NCI-H1436 treated with DMSO at 0.1 percent for 48 hours (cell line): ENCODE measurements around the gene CSE1L.
"Not testable (repeated sequence)": the region's sequence is repeated elsewhere in the genome, so short reads cannot be mapped to it uniquely, and the experiment has no call there.

ENCODE experiments used
- DNase-seq: peaks from one replicate; lab custom pipeline; 2025; lab: John Stamatoyannopoulos, UW

CSE1L gene, protein sequence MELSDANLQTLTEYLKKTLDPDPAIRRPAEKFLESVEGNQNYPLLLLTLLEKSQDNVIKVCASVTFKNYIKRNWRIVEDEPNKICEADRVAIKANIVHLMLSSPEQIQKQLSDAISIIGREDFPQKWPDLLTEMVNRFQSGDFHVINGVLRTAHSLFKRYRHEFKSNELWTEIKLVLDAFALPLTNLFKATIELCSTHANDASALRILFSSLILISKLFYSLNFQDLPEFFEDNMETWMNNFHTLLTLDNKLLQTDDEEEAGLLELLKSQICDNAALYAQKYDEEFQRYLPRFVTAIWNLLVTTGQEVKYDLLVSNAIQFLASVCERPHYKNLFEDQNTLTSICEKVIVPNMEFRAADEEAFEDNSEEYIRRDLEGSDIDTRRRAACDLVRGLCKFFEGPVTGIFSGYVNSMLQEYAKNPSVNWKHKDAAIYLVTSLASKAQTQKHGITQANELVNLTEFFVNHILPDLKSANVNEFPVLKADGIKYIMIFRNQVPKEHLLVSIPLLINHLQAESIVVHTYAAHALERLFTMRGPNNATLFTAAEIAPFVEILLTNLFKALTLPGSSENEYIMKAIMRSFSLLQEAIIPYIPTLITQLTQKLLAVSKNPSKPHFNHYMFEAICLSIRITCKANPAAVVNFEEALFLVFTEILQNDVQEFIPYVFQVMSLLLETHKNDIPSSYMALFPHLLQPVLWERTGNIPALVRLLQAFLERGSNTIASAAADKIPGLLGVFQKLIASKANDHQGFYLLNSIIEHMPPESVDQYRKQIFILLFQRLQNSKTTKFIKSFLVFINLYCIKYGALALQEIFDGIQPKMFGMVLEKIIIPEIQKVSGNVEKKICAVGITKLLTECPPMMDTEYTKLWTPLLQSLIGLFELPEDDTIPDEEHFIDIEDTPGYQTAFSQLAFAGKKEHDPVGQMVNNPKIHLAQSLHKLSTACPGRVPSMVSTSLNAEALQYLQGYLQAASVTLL

DNA sequence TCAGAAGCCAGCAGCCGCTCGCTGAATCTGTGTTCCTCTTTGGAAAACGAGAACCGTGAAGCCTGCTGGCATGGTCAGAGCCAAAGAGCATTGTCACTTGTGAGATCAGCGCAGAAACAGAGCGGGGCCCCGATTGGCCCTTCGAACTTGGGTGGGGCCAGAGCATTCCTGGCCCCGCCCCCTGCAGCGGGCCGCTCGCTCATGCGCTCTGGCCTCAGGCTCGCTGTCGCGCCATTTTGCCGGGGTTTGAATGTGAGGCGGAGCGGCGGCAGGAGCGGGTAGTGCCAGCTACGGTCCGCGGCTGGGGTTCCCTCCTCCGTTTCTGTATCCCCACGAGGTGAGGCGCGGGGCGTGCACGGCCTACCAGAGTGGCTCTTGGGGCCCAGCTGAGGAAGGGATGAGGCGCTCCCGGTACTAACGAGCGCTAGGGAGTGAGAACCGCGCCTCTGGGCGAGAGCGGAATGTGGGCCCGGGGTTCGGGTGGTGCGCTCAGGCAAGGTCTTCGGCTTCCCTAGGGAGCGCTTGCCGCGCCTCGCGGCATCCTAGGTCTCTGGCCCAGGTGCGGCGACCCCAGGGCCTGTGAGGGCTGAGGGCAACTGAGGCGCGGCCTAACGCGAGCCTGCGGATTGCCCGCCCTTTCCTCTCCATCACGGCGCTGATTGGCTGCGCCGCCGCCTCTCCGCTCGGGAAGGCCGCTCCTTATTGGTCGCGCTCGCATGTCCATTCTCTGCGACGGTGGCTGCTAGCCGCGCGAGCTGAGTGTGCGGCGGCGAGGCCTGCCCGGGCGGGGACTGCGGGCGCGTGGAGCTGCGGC, at the start of gene CSE1L:
TSS of gene CSE1L (plus strand) at position 226 of the 814 bp plus-strand sequence. CDS start 12,152 bp downstream, outside the sequence.
- DNase-seq, result peak; percentile 63

DNA sequence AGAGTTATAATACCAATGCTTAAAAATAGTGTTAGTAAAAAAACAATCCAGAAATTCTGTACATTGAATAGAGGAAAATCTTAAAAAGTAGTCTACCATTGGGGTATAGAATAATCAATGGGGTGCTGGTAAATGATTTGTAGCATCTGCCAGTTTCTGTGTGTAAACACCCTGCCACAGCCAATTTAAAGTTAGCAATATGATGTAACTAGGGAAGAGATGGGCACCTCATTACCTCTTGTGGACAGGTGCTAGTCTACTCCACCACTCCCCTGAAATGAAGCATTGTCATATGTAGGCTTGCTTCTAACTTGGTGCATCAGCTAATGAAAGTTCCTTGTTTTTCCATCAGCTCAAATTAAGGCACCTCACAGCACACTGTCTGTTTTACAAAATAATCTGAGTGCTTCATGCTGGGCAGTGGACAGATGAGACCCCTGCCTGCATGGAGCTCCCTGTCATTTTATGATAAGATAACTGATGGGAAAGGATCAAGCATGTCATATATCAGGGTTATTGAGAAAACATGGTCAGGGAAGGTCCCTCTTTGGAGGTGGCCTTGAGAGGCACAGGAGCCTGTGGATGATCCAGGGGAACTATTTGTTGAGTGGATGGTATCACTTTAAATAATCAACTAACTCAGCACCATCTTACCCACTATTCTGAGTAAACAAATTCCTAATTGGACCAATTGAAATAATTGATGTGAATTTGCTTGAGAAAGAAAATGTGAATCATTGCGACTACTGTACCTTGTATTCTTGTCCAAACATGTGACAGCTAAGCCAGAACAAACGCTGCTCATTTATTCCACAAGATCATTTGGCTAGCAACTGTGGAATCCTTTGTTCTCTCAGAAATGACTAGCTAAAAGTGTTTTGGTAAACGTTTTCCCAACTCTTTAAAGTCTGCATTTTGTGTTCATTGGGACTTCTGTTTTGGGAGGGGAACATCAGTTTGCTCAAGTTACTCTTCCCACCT, 45.9 kb upstream of the CSE1L start:
- no peak for DNase-seq

DNA sequence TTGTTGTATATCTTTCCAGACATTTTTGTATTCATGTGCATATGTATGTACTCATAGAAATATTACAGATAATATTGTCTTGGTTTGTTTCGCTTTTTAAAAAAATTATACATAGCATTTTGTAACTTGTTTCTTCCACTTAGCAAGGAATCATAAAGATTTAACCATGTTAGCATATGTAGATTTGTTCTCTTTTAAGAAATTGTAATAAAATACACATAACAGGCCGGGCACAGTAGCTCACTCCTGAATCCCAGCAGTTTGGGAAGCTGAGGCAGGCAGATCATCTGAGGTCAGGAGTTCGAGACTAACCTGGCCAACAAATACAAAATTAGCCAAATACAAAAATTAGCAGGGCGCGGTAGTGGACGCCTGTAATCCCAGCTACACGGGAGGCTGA, 44.4 kb upstream of the CSE1L start:
- DNase-seq, result no peak

DNA sequence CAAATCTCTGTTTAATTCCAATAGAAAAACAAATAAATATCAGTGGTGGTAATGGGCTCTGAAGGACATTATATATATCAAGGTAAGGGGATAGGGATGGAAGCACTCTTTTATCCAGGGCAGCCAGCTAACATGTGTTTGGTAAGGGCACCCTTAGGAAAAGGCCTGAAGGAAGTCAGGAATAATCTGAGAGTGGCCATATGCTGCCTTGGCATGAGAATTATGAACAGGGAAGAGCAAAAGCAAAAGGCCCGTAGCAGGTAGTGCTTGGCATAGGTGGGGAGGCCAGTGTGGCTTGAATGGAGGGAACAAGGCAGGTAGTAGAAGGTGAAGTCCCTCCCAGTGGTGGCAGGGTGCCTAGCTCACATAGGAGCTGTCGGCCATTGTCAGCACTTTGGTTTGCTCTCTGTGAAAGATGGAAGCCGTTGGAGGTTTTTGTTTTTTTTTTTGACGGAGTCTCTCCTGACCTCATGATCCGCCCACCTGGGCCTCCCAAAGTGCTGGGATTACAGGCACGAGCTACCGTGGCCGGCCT, 39.6 kb upstream of the CSE1L start:
- no peak for DNase-seq

DNA sequence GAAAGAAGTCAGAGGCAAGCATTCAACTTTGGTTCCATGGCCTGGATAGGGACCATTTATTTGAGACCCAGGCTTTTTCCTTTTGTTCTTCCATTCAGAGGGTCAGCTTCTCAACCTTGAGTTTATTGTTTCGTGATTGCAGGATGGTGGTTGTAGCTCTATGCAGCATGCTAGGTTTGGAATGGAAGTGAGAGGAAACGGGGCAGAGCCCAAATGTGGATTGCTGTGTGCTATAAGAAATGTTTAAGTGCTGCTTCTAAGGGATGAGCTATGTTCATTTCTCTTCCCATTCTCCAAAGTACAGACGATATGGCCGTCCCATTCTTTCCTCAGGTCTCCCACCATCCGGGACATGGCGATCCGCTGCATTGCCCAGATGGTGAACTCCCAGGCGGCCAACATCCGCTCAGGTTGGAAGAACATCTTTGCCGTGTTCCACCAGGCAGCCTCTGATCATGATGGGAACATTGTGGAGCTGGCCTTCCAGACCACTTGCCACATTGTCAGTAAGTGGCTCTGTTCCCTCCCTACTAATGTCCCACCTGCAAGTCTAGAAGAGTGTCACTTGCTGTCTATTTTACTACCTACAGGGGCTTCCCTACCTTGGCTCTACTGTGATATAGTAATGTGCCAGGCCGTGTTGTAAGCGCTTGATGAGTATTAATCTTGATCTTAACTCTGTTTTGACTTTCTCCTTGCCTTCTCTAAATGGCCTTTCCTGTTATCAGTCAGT, 36.0 kb upstream of the CSE1L start:
- DNase-seq, result no peak

DNA sequence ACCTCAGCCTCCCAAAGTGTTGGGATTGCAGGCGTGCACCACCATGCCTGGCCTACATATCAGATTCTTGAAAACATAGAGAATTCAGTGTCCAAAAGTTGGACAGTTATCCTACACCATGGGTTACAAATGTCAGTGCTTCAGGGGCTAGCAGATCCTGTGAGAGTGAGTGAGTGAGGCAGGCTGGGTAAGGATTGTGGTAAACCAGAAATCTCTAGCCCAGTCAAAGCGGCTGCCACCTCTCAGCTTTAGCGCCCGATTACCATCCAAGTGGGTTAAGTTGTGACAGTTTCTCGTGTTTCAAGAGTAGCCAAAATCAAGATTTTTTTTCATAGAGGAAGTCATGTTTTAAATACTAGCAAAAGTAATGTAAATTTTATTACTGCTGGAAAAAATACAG, 21.9 kb upstream of the CSE1L start:
- no peak for DNase-seq

DNA sequence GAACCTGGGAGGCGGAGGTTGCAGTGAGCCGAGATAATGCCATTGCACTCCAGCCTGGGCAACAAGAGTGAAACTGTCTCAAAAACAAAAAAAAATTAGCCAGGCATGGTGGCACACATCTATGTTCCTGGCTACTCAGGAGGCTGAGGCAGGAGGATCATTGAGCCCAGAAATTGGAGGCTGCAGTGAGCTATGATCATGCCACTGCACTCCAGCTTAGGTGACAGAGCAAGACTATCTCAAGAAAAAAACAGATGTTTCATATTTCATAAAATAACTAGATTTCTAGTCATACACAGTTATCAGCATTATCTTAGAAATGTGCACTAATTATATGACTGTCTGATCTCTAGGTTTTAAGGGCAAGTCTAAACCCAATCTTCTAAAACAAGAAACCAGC, 17.9 kb upstream of the CSE1L start:
- DNase-seq, result not testable (repeated sequence)

DNA sequence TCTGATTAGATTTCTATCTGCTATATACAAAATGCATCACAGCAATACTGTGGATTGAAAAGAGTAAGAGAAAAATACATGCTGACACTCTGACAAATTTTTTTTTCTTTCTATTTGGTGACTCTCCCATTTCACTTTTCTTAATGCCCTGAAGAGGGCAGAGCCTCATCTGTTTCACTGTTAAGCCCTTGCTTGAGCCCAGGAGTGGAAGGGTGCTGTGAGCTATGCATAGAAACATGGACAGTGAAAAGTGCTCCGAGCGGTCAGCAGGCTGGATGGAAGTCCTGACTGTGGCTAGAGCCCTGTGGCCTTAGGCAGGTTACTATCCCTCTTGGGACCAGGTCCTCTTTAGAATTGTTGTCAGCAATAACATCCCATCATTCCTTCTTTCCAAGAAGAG, 17.4 kb upstream of the CSE1L start:
- DNase-seq, result no peak

DNA sequence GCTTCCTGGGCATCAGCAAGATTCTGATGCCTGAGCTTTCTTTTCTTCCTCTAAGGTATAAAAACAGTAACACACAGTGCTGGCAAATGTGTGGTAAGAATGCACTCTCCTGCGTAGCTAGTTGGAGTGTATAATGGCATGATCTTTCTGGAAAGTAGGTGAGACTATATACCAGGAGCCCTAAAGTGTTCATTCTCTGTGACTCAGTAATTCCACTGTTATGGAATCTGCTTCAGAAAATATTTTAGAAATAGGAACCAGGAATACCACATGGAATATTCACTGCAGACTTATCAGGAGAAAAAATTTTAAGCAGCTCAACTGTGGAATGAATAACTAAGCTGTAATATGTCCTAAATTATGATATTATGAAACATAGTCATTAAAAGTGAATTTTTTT, 16.9 kb upstream of the CSE1L start:
- no peak for DNase-seq

DNA sequence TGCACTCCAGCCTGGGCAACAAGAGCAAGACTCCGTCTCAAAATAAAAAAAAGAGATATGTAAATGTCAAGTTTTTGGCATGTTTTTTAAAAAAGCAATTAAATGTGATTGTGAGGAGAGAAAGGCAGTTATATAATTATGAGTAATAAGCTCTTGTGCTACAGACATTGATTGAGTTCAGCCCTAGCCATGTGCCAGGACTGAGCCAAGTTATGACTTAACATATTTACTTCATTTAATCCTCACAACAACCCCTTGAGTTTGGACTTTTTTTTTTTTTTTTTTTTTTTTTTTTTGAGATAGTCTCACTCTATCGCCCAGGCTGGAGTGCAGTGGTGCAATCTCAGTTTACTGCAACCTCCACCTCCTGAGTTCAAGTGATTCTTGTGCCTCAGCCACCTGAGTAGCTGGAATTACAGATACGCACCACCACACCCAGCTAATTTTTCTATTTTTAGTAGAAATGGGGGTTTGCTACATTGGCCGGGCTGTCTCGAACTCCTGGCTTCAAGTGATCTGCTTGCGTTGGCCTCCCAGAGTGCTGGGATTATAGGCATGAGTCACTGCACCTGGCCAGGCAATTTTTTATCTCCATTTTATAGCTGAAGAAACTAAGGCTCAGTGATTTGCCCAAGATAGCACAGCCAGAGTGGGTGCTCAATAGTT, 15.0 kb upstream of the CSE1L start:
- DNase-seq, result no peak

DNA sequence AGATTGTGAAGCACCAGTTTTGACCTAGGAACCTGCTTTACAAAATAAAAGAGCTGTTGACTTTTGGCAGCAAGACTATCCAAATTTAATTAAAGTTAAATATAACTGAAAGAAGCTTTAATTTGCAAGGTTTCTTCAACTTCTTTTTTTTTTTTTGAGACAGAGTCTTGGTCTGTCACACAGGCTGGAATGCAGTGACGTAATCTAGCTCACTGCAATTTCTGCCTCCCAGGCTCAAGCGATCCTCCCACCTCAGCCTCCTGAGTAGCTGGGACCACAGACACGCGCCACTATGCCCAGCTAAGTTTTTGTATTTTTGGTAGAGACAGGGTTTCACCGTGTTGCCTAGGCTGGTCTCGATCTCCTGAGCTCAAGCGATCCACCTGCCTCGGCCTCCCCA, 13.7 kb upstream of the CSE1L start:
- DNase-seq, result no peak

DNA sequence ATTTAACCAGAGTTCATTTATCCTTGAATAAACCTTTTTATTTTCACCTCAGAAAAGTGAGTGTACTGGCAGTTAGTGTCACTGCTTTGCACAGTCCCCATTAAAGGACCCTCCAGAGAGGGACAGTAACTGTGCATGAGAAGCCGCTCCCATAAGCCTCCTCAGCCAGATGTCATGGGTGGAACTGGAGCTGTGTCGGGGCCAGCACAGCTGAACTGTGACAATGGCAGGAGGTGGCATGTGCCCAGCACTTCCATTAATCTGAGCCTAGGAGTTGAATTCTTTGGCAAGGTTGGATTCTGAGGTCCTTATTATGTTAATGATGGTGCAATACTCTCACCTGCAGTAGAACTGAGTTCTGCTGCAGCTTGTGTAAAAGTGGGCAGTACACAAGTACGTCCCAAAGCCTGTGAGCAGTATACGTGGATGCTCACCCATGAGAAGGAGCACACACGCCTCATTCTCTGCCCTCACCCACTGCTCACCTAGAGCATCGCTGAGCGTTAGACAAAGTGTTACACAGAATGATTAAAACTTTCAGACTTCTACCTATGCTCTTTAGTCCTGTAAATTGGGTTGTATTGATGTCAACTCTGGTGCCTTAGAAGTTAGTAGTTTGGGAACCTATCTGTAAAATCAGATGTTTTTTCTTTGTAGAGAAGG, 11.9 kb upstream of the CSE1L start:
- DNase-seq, result no peak

DNA sequence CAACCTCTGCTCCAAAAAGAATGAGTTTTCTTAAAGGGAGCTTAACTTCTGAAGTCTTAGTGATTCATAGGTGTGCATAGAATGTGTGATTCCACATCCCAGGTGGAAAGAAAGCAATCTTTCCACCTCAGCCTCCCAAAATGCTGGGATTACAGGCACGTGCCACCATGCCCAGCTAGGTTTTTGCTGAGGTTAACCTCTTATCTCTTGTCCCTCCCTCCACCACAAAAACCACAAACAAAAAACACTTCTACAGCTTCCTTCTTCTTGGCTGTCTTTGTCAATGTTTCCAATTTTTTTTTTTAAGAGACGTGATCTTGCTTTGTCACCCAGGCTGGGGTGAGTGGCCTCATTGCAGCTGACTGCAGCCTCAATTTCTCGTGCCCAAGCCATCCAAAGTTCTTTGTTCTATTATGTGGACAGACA, 8.1 kb upstream of the CSE1L start:
- no peak for DNase-seq

DNA sequence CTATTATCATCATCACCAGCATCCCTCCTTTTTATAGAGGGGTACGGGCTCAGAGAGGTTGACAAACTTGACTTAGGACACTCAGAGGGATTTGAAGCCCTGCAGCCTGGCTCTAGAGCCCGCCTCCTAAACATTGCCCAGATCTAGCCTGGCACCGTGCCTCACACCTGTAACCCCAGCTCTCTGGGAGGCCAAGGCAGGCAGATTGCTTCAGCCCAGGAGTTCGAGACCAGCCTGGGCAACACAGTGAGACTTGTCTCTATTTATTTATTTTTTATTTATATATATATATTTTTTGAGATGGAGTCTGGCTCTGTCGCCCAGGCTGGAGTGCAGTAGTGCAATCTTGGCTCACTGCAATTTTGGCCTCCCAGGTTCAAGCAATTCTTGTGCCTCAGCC, 6.3 kb upstream of the CSE1L start:
- no peak for DNase-seq

DNA sequence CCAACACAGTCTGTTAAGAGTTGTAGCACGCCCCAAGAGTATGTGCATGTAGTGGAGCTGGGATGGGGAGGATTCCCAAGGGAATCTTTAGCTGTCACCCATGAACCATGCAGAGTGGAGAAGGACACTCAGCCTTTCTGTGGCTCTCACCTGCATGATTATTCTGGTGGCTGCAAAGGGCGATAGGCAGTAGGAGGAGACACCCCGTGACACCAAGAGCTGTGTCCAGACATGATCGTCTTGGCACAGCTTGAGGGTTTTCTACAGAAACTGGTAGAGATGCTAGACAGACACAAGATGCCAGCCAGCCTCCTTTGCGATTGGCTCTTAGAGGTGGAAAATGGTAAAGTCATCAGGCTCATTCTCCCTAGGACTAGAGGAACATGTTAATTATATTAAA, 3.1 kb upstream of the CSE1L start:
- no peak for DNase-seq

DNA sequence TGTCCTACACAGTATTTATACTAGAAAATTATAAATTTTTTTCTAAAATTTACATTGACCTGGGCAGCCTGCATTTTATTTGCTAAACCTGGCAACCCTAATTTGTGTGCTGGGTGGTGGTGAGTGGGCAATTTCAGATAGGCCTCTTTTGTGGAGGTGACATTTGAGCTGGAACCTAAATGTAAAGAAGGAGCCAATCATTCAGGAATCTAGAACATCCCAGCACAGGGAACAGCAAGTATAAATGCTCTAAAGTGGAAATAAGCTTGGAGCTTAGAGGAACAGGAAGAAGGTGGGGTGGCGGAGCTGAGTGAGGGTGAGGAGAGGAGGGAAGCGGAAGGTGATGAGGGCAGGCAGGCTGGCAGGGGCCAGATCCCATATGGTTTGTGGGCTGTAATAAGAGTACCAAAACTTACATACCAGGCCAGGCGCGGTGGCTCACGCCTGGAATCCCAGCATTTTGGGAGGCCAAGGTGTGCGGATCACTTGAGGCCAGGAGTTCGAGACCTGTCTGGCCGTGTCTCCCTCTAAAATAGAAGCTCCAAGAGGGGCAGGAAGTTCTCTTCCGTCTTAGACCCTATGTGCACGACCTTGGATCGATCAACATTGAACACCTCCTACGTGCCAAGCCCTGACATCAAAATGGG, 549 bp upstream of the CSE1L start:
- no peak for DNase-seq

DNA sequence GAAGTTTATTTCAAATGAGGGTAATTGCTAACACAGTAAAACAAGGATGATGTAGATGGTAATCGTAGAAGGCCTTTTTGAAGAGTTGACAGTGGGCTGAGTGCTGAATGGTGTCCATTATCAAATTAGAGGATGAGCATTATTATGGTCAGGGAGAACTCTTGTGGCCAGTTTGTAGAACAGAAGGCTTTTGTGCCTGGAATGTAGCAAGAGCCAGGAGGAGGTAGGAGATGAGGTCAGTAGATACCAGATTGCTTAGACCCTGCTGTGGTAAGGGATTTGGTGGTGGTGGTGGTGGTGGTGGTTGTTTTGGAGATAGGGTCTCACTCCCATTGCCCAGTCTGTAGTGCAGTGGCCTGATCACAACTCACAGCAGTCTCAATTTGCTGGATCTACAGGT, 6.2 kb downstream of the CSE1L start:
- DNase-seq, result no peak

DNA sequence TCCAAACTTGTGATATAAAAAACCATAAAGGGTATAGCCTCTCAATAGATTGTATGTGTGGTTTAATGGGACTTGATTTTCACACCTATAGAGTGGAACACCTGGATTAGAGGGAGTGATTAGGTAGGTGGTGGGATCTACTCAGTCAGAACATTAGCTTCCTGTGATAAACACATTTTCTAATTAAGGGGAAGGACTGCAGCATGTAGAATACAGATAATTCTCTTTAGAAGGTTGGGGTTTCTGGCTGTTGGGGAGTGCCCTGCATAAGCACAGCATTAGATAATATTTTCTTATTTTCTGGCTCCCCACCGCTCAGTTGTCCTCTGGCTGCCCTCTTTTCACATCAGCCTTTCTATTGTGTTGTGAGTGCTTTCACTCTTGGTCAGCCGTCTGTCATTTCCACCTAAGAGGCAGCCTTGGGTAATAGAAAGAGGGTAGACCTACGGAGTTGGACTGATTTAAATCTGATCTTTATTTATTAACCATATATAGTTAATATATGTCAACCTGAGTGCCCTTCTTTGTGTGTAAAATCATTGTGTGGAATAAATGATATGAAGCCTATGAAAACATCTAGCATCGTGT, 8.0 kb downstream of the CSE1L start:
- no peak for DNase-seq
